ENCODE results near the gene MAN1C1.
"Not testable (repeated sequence)": the region's sequence is repeated elsewhere in the genome, so short reads cannot be mapped to it uniquely, and the experiment has no call there.

MAN1C1 gene

GRCh38 chr1:25724201-25724600 is 107.6 kb downstream of the MAN1C1 start:
- peaks cover 37% of the 10 kb centered on the region for H3K27me3 Mint-ChIP-seq
- H3K27ac Mint-ChIP-seq, result no peak overlapping the region
- CTCF ChIA-PET, result no interaction called here
- no peak for DNase-seq
- H3K9me3 Mint-ChIP-seq, result no peaks in the 10 kb centered on the region
- peaks cover 5% of the 10 kb centered on the region for H3K36me3 Mint-ChIP-seq
- H3K4me3 Mint-ChIP-seq, result no peak overlapping the region
- peaks cover 29% of the 10 kb centered on the region for H3K4me1 Mint-ChIP-seq

- Mint-ChIP-seq H3K4me3 (no peak overlapping the region), H3K27me3 (peaks cover 43% of the 10 kb centered on the region), H3K9me3 (no peaks in the 10 kb centered on the region), H3K36me3 (peaks cover 7% of the 10 kb centered on the region), H3K27ac (no peak overlapping the region), H3K4me1 (peaks cover 37% of the 10 kb centered on the region)
- no peak for DNase-seq
- CTCF ChIA-PET, result interaction anchor here (1.3 kb wide), 1 partner anchor 14 kb away, joined by 3 read pairs; no protein-coding TSS in a partner anchor
Observed at GRCh38 chr1:25724966-25725365, 108.4 kb downstream of the MAN1C1 start.

- Mint-ChIP-seq H3K9me3 (no peaks in the 10 kb centered on the region), H3K36me3 (peaks cover 7% of the 10 kb centered on the region), H3K4me3 (no peak overlapping the region), H3K4me1 (peaks cover 42% of the 10 kb centered on the region), H3K27me3 (peaks cover 44% of the 10 kb centered on the region), H3K27ac (no peak overlapping the region)
- DNase-seq, result no peak
- CTCF ChIA-PET, result interaction anchor here (1.3 kb wide), 1 partner anchor 14 kb away, joined by 3 read pairs; no protein-coding TSS in a partner anchor
Observed at GRCh38 chr1:25725482-25725881, 108.9 kb downstream of the MAN1C1 start.

- peaks cover 57% of the 10 kb centered on the region for H3K4me1 Mint-ChIP-seq
- no peak for DNase-seq
- CTCF ChIA-PET, result no interaction called here
- H3K27me3 Mint-ChIP-seq, result peaks cover 47% of the 10 kb centered on the region
- no peaks in the 10 kb centered on the region for H3K9me3 Mint-ChIP-seq
- no peak overlapping the region for H3K4me3 Mint-ChIP-seq
- H3K36me3 Mint-ChIP-seq, result peaks cover 13% of the 10 kb centered on the region
- H3K27ac Mint-ChIP-seq, result no peak overlapping the region
Observed at GRCh38 chr1:25727088-25727487, 110.5 kb downstream of the MAN1C1 start.

GRCh38 chr1:25727635-25728286 is 111.2 kb downstream of the MAN1C1 start:
- no peak overlapping the region for H3K4me3 Mint-ChIP-seq
- H3K4me1 Mint-ChIP-seq, result peaks cover 51% of the 10 kb centered on the region
- H3K27ac Mint-ChIP-seq, result no peak overlapping the region
- peaks cover 51% of the 10 kb centered on the region for H3K27me3 Mint-ChIP-seq
- DNase-seq, result no peak
- peaks cover 14% of the 10 kb centered on the region for H3K36me3 Mint-ChIP-seq
- H3K9me3 Mint-ChIP-seq, result no peaks in the 10 kb centered on the region
- CTCF ChIA-PET, result no interaction called here

- DNase-seq, result no peak
- Mint-ChIP-seq H3K4me3 (no peak overlapping the region), H3K36me3 (peaks cover 18% of the 10 kb centered on the region), H3K4me1 (peaks cover 48% of the 10 kb centered on the region), H3K9me3 (no peaks in the 10 kb centered on the region), H3K27ac (no peak overlapping the region), H3K27me3 (peaks cover 57% of the 10 kb centered on the region)
- CTCF ChIA-PET, result no interaction called here
Observed at GRCh38 chr1:25728301-25728935, 111.8 kb downstream of the MAN1C1 start.

- Mint-ChIP-seq H3K36me3 (peaks cover 19% of the 10 kb centered on the region), H3K4me1 (peaks cover 46% of the 10 kb centered on the region), H3K27ac (no peak overlapping the region), H3K27me3 (peaks cover 57% of the 10 kb centered on the region), H3K9me3 (no peaks in the 10 kb centered on the region), H3K4me3 (no peak overlapping the region)
- no peak for DNase-seq
- CTCF ChIA-PET, result no interaction called here
Observed at GRCh38 chr1:25729045-25729444, 112.5 kb downstream of the MAN1C1 start.

- CTCF ChIA-PET, result no interaction called here
- Mint-ChIP-seq H3K27ac (peak overlapping the region; percentile 75), H3K9me3 (no peaks in the 10 kb centered on the region), H3K4me3 (peak overlapping the region; percentile 44), H3K27me3 (peaks cover 57% of the 10 kb centered on the region), H3K36me3 (peaks cover 19% of the 10 kb centered on the region), H3K4me1 (peaks cover 46% of the 10 kb centered on the region)
- no peak for DNase-seq
Observed at GRCh38 chr1:25729790-25730644, 113.4 kb downstream of the MAN1C1 start.

- H3K27ac Mint-ChIP-seq, result peak overlapping the region; percentile 75
Observed at GRCh38 chr1:25731148-25731547, 114.6 kb downstream of the MAN1C1 start.

GRCh38 chr1:25731626-25732370 is 115.2 kb downstream of the MAN1C1 start:
- peaks cover 62% of the 10 kb centered on the region for H3K27me3 Mint-ChIP-seq
- peak overlapping the region; percentile 16 for H3K27ac Mint-ChIP-seq
- H3K36me3 Mint-ChIP-seq, result peaks cover 19% of the 10 kb centered on the region
- no peaks in the 10 kb centered on the region for H3K9me3 Mint-ChIP-seq
- H3K4me1 Mint-ChIP-seq, result peaks cover 46% of the 10 kb centered on the region
- CTCF ChIA-PET, result no interaction called here
- no peak overlapping the region for H3K4me3 Mint-ChIP-seq
- DNase-seq, result no peak

More at GRCh38 chr1:25731148-25731547, 114.6 kb downstream of the MAN1C1 start:
- peaks cover 56% of the 10 kb centered on the region for H3K27me3 Mint-ChIP-seq
- peaks cover 46% of the 10 kb centered on the region for H3K4me1 Mint-ChIP-seq
- no peak for DNase-seq
- CTCF ChIA-PET, result no interaction called here
- no peak overlapping the region for H3K4me3 Mint-ChIP-seq
- H3K36me3 Mint-ChIP-seq, result peaks cover 19% of the 10 kb centered on the region
- H3K9me3 Mint-ChIP-seq, result no peaks in the 10 kb centered on the region

- Mint-ChIP-seq H3K4me3 (no peak overlapping the region), H3K27me3 (peaks cover 60% of the 10 kb centered on the region), H3K36me3 (peaks cover 22% of the 10 kb centered on the region), H3K27ac (no peak overlapping the region), H3K9me3 (no peaks in the 10 kb centered on the region), H3K4me1 (peaks cover 39% of the 10 kb centered on the region)
- CTCF ChIA-PET, result no interaction called here
- no peak for DNase-seq
Observed at GRCh38 chr1:25732821-25733220, 116.2 kb downstream of the MAN1C1 start.

GRCh38 chr1:25733271-25733670 is 116.7 kb downstream of the MAN1C1 start:
- no peak overlapping the region for H3K4me3 Mint-ChIP-seq
- H3K27ac Mint-ChIP-seq, result no peak overlapping the region
- H3K36me3 Mint-ChIP-seq, result peaks cover 26% of the 10 kb centered on the region
- peaks cover 37% of the 10 kb centered on the region for H3K4me1 Mint-ChIP-seq
- CTCF ChIA-PET, result no interaction called here
- no peaks in the 10 kb centered on the region for H3K9me3 Mint-ChIP-seq
- DNase-seq, result no peak
- peaks cover 57% of the 10 kb centered on the region for H3K27me3 Mint-ChIP-seq

- H3K9me3 Mint-ChIP-seq, result not testable (repeated sequence)
Observed at GRCh38 chr1:25734991-25735390, 118.4 kb downstream of the MAN1C1 start.

GRCh38 chr1:25735956-25736529 is 119.5 kb downstream of the MAN1C1 start:
- CTCF ChIA-PET, result no interaction called here
- Mint-ChIP-seq H3K27ac (no peak overlapping the region), H3K4me3 (no peak overlapping the region), H3K36me3 (peaks cover 25% of the 10 kb centered on the region), H3K27me3 (peaks cover 50% of the 10 kb centered on the region), H3K9me3 (no peaks in the 10 kb centered on the region), H3K4me1 (peaks cover 19% of the 10 kb centered on the region)
- DNase-seq, result no peak

More at GRCh38 chr1:25734991-25735390, 118.4 kb downstream of the MAN1C1 start:
- CTCF ChIA-PET, DNase-seq, H3K27ac Mint-ChIP-seq, H3K4me3 Mint-ChIP-seq: not testable (repeated sequence)
- peaks cover 28% of the 10 kb centered on the region for H3K4me1 Mint-ChIP-seq
- H3K36me3 Mint-ChIP-seq, result peaks cover 23% of the 10 kb centered on the region
- peaks cover 45% of the 10 kb centered on the region for H3K27me3 Mint-ChIP-seq

All from activated naive CD4-positive, alpha-beta T cell treated with anti-CD3 and anti-CD28 coated beads, Interleukin-2, amount 10 ng/mL, durations not matched to agents 7 days and 5 days (primary cell).